Measurements from ENCODE around the gene ZNF878.
A peak's percentile ranks its signal among the peaks of the same experiment; 100 is the strongest.
"Not testable (repeated sequence)": the region's sequence is repeated elsewhere in the genome, so short reads cannot be mapped to it uniquely, and the experiment has no call there.

The ZNF878 gene

GRCh38 chr19:12052497-12053169 lies at the start of gene ZNF878:
ZNF878 (minus strand) TSS chr19:12052961; CDS start chr19:12052801, 160 bp downstream.
- DNase-seq (ENCODE audit: low read depth): peak; percentile 68

DNA sequence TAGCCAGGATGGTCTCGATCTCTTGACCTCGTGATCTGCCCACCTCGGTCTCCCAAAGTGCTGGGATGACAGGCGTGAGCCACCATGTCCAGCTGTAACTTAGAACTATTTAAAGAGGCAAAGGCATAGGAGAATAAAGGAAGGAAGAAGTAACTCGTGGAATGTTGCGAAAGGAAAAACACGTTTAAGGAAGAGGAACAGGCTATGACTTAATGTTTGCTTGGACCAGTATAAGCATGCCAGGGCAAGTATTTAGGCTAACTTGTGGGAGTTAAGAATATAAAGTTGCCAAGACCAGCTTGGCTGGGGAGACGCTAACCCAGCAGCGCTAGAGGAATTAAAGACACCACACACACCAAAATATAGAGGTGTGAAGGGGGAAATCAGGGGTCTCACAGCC lies 45.3 kb upstream of the ZNF878 start:
- DNase-seq (ENCODE audit: low read depth): no peak

DNA sequence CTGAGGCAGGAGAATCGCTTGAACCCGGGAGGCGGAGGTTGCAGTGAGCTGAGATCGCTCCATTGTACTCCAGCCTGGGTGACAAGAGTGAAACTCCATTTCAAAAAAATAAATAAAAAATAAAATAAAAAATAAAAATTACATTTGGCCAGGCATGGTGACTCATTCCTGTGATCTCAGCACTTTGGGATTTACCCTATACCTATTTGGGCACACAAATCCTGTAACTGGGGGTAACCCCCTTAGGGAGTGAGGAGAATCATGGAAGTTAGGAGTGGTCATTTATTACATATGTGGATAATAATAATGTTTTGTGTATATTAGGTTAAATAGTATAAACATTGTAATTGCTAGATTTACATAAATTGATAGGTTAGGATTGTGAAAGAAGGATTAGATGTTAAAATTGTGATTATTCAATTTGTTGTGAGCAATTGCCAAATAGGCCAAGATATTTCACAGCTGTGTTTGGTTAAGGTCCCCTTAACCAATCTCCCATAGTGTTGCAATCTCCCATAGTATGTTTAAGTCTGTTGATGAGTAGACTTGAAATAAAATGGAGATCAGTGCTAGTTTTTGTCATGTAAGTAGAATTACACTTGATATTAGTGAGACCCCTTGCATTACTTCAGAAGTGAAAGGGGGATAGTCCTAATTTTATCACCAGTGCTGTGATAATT lies 42.5 kb upstream of the ZNF878 start:
- peak; percentile 15 for DNase-seq (ENCODE audit: low read depth)

DNA sequence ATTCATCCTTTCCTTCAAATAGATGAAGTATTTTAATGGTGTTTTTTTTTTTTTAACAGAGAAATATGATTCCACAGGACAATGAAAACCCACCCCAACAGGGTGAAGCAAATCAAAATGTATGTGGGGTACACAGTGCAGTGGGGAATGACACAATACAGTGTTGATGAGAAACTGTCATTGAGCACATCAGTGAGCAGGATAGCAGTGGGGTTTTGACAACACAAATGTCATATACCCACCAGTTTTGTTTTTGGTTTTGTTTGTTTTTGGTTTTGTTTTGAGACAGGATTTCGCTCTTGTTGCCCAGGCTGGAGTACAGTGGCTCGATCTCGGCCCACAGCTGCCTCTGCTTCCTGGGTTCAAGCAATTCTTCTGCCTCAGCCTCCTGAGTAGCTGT lies 41.0 kb upstream of the ZNF878 start:
- no peak for DNase-seq (ENCODE audit: low read depth)

GRCh38 chr19:12092956-12093355 lies 40.2 kb upstream of the ZNF878 start:
- peak; percentile 31 for DNase-seq (ENCODE audit: low read depth)

- DNase-seq (ENCODE audit: low read depth): peak; percentile 84
Measured at GRCh38 chr19:12092065-12092867, 39.5 kb upstream of the ZNF878 start.

GRCh38 chr19:12090807-12091206 lies 38.0 kb upstream of the ZNF878 start:
- DNase-seq (ENCODE audit: low read depth): peak; percentile 52

GRCh38 chr19:12085074-12085818 lies 32.5 kb upstream of the ZNF878 start:
- DNase-seq (ENCODE audit: low read depth): no peak

- DNase-seq (ENCODE audit: low read depth): not testable (repeated sequence)
Measured at GRCh38 chr19:12083336-12083735, 30.6 kb upstream of the ZNF878 start.

- DNase-seq (ENCODE audit: low read depth): no peak
Measured at GRCh38 chr19:12077375-12077774, 24.6 kb upstream of the ZNF878 start.

- DNase-seq (ENCODE audit: low read depth): not testable (repeated sequence)
Measured at GRCh38 chr19:12076331-12076730, 23.6 kb upstream of the ZNF878 start.

GRCh38 chr19:12075538-12076139 lies 22.9 kb upstream of the ZNF878 start:
- peak; percentile 13 for DNase-seq (ENCODE audit: low read depth)

- peak; percentile 83 for DNase-seq (ENCODE audit: low read depth)
Measured at GRCh38 chr19:12064590-12065538, 12.1 kb upstream of the ZNF878 start, which contains the start of gene ZNF844. ZNF844 (plus strand) TSS chr19:12064731; CDS start chr19:12064874, 143 bp downstream.

- no peak for DNase-seq (ENCODE audit: low read depth)
Measured at GRCh38 chr19:12055784-12056183, 3.0 kb upstream of the ZNF878 start.

GRCh38 chr19:12052091-12052496 lies 667 bp downstream of the ZNF878 start:
- peak; percentile 18 for DNase-seq (ENCODE audit: low read depth)

- no peak for DNase-seq (ENCODE audit: low read depth)
Measured at GRCh38 chr19:12047868-12048267, 4.9 kb downstream of the ZNF878 start.

- no peak for DNase-seq (ENCODE audit: low read depth)
Measured at GRCh38 chr19:12043752-12044422, 8.9 kb downstream of the ZNF878 start.

GRCh38 chr19:12042893-12043292 lies 9.9 kb downstream of the ZNF878 start:
- no peak for DNase-seq (ENCODE audit: low read depth)

DNA sequence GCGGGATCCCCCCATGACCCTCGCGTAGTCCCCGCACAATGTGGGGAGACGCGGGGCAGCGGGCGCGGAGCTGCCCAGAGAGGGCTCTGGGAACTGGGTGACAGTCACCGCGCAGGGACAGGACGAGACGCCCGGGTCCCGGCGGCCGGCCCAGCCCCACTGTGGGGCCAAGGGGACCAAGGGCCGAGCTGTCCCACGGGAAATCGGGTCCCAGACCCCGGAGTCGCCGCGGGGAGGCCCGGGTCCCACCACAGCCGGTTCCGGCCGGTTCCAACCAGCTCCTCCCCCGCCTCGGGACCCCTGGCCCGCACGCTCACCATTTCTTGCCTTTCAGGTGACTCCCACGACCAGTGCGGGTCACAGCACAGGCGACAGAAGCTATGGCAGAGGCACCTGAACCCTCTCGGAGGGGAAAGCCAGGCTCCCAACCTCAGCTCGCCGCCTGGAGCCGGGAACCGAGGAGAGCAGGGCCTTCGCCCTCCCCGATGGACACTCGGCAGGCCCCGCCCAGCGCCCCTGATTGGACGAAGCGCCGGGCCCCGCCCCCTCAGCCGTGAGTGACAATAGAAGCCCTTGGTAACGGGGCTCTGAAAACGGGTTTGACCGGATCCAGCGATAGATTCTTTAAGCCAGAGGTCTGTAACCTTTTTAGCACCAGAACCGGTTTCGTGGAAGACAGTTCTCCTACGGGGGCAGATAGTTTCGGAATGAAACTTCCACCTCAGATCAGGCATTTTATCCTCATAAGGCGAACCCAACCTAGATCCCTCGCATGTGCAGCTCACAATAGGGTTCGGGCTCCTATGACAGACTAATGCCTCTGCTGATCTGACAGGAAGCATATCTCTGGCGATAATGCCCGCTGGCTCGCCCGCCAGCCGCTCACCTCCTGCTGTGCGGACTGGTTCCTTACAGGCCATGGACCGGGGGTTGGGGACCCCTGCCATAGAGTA lies 17.3 kb downstream of the ZNF878 start, which contains the start of gene ZNF433:
Gene ZNF433 (minus strand): TSS at position 460 of the 953 bp plus-strand sequence. CDS start 140 bp downstream, at position 320.
- peak; percentile 72 for DNase-seq (ENCODE audit: low read depth)
